GM12878 (cell line): Measurements from ENCODE around the gene AXIN1.

Source experiments
- BHLHE40 ChIP-seq, 2 experiments: fragments of 450-650 bp in 1 of 2; IDR thresholded peaks; 2 replicates each; pipeline ENCODE4 v1.6.1; 2011 to 2017; ENCODE audit warnings: low read depth in 2 of 2, borderline replicate concordance in 1 of 2, improper control_type of control experiment in 1 of 2, low read length in 1 of 2, mild to moderate bottlenecking in 1 of 2
- CREB1 ChIP-seq: IDR thresholded peaks from 2 replicates; pipeline ENCODE4 v1.6.1; 2012; ENCODE audit warnings: low read depth, mild to moderate bottlenecking, inconsistent platforms
- EED ChIP-seq: sonication (generic); IDR thresholded peaks from 2 replicates; pipeline ENCODE4 v1.6.1; 2016; ENCODE audit warnings: antibody characterized with exemption, low read depth
- EZH2 ChIP-seq: IDR thresholded peaks from 2 replicates; pipeline ENCODE4 v1.6.1; 2012; ENCODE audit warnings: low read depth, mild to moderate bottlenecking, control low read depth, inconsistent platforms, low read length, borderline replicate concordance; ENCODE audit not compliant: control insufficient read depth
- HDAC6 ChIP-seq: fragments of 200-600 bp; sonication (generic); IDR thresholded peaks from one replicate; pipeline ENCODE4 v1.8.0; 2017; ENCODE audit warnings: antibody characterized with exemption; ENCODE audit not compliant: unreplicated experiment
- MYC ChIP-seq: IDR thresholded peaks from 2 replicates; pipeline ENCODE4 v1.6.1; 2011; ENCODE audit warnings: mild to moderate bottlenecking, low read length, moderate library complexity, inconsistent platforms; ENCODE audit not compliant: insufficient read depth, insufficient replicate concordance, insufficient read length, severe bottlenecking
- POLR2A ChIP-seq: IDR thresholded peaks from 2 replicates; pipeline ENCODE4 v1.6.1; 2011; ENCODE audit warnings: low read depth, mild to moderate bottlenecking, low read length
- POLR2AphosphoS5 ChIP-seq: IDR thresholded peaks from 2 replicates; pipeline ENCODE4 v1.6.1; 2011; ENCODE audit warnings: mild to moderate bottlenecking, low read length, inconsistent platforms
- RAD21 ChIP-seq: IDR thresholded peaks from 2 replicates; pipeline ENCODE4 v1.6.1; 2011; ENCODE audit warnings: mild to moderate bottlenecking, low read depth, low read length, moderate library complexity; ENCODE audit not compliant: insufficient read depth
- RBBP5 ChIP-seq: fragments of 200-600 bp; sonication (generic); conservative IDR thresholded peaks from 2 replicates; pipeline ENCODE4 v1.6.1; 2016
- USF1 ChIP-seq: IDR thresholded peaks from 2 replicates; pipeline ENCODE4 v1.6.1; 2011; ENCODE audit warnings: borderline replicate concordance, low read depth, mild to moderate bottlenecking, moderate library complexity, mixed read lengths, low read length; ENCODE audit not compliant: insufficient read depth; ENCODE audit errors: extremely low read length
- ZNF384 ChIP-seq: IDR thresholded peaks from 2 replicates; pipeline ENCODE4 v1.6.1; 2012; ENCODE audit warnings: low read depth, mild to moderate bottlenecking, low read length, improper control_type of control experiment, borderline replicate concordance
- TF ChIP-seq, protein P1 (sequence below), 3 experiments: IDR thresholded peaks in 2 of 3; conservative IDR thresholded peaks in 1 of 3; 2 replicates each; pipeline ENCODE4 v1.5.1; 2011; ENCODE audit warnings: low read depth in 3 of 3, low read length in 3 of 3, mild to moderate bottlenecking in 3 of 3, control low read depth in 2 of 3, moderate library complexity in 2 of 3, inconsistent platforms in 1 of 3, mixed read lengths in 1 of 3; ENCODE audit not compliant: control insufficient read depth in 2 of 3, insufficient read depth in 1 of 3; ENCODE audit errors: extremely low read depth in 1 of 3
- TF ChIP-seq, protein P2 (sequence below): IDR thresholded peaks from 2 replicates; pipeline ENCODE4 v1.6.1; 2012; ENCODE audit warnings: mild to moderate bottlenecking, low read depth, low read length

DNA sequence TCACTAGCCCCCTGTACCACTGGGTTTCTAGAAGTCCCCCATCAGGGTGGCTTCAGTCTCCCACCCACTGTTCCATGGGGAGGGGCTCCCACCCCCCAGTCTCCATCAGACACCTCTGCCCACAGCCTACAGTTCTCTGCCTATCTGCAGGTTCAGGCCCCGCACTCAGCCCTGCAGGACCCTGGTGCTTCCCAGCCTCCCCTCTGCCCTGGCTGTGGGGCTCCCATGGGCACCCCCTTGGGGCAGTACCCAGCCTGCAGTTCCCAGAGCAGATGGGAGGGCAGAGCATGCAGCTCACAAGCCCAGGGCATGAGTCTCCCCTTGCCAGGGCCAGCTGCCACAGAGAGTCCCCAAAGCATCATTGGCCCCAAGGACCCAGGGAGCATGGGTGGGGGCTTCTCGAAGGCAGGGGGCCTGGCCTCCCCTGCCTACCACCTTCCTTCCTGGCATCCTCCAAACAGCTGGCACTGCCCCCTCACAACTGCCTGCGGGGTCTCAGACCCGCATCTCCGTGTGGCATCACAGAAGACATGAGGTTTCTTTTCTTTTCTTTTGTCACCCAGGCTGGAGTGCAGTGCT lies 20.6 kb upstream of the AXIN1 start:
- TF ChIP-seq RAD21 (no peak), EED (no peak), BHLHE40 (IDR thresholded peaks at IDR 0.05; ENCODE audit: borderline replicate concordance in 1 of 2, low read depth in 2 of 2, low read length in 1 of 2) (no peak), POLR2AphosphoS5 (no peak), EZH2 (no peak), HDAC6 (no peak), CREB1 (no peak), POLR2A (no peak), RBBP5 (no peak), MYC (no peak), ZNF384 (no peak), USF1 (no peak)
- TF ChIP-seq, protein P1, sequence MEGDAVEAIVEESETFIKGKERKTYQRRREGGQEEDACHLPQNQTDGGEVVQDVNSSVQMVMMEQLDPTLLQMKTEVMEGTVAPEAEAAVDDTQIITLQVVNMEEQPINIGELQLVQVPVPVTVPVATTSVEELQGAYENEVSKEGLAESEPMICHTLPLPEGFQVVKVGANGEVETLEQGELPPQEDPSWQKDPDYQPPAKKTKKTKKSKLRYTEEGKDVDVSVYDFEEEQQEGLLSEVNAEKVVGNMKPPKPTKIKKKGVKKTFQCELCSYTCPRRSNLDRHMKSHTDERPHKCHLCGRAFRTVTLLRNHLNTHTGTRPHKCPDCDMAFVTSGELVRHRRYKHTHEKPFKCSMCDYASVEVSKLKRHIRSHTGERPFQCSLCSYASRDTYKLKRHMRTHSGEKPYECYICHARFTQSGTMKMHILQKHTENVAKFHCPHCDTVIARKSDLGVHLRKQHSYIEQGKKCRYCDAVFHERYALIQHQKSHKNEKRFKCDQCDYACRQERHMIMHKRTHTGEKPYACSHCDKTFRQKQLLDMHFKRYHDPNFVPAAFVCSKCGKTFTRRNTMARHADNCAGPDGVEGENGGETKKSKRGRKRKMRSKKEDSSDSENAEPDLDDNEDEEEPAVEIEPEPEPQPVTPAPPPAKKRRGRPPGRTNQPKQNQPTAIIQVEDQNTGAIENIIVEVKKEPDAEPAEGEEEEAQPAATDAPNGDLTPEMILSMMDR (IDR thresholded peaks at IDR 0.05 in 2 of 3, conservative IDR thresholded peaks at IDR 0.05 in 1 of 3; ENCODE audit: control insufficient read depth in 2 of 3, extremely low read depth in 1 of 3, insufficient read depth in 1 of 3, low read depth in 3 of 3, low read length in 3 of 3) = no peak
- TF ChIP-seq, protein P2, sequence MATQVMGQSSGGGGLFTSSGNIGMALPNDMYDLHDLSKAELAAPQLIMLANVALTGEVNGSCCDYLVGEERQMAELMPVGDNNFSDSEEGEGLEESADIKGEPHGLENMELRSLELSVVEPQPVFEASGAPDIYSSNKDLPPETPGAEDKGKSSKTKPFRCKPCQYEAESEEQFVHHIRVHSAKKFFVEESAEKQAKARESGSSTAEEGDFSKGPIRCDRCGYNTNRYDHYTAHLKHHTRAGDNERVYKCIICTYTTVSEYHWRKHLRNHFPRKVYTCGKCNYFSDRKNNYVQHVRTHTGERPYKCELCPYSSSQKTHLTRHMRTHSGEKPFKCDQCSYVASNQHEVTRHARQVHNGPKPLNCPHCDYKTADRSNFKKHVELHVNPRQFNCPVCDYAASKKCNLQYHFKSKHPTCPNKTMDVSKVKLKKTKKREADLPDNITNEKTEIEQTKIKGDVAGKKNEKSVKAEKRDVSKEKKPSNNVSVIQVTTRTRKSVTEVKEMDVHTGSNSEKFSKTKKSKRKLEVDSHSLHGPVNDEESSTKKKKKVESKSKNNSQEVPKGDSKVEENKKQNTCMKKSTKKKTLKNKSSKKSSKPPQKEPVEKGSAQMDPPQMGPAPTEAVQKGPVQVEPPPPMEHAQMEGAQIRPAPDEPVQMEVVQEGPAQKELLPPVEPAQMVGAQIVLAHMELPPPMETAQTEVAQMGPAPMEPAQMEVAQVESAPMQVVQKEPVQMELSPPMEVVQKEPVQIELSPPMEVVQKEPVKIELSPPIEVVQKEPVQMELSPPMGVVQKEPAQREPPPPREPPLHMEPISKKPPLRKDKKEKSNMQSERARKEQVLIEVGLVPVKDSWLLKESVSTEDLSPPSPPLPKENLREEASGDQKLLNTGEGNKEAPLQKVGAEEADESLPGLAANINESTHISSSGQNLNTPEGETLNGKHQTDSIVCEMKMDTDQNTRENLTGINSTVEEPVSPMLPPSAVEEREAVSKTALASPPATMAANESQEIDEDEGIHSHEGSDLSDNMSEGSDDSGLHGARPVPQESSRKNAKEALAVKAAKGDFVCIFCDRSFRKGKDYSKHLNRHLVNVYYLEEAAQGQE = no peak
